SIG-M5 (cell line): ENCODE measurements around the gene TTR.

Experiments used
- DNase-seq: peaks from one replicate; lab custom pipeline; 2025; lab: John Stamatoyannopoulos, UW

The TTR gene

DNA sequence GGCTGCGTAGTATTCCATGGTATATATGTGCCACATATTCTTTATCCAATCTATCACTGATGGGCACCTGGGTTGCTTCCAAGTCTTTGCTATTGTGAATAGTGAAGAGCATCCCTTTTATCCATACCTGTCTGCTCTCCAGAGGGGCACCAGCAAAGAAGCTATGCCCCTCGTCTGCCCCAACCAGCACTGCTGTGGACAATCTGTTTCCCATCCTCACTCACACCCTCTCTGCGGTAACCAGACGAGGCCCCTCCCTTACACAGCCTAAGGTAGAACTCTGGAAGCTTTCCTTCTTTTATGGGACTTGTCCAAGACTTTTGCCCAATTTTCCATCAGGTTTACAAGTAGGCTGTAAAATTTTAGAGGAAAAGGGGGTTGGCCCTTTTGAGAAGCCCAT lies 24.9 kb downstream of the TTR start:
- no peak for DNase-seq

DNA sequence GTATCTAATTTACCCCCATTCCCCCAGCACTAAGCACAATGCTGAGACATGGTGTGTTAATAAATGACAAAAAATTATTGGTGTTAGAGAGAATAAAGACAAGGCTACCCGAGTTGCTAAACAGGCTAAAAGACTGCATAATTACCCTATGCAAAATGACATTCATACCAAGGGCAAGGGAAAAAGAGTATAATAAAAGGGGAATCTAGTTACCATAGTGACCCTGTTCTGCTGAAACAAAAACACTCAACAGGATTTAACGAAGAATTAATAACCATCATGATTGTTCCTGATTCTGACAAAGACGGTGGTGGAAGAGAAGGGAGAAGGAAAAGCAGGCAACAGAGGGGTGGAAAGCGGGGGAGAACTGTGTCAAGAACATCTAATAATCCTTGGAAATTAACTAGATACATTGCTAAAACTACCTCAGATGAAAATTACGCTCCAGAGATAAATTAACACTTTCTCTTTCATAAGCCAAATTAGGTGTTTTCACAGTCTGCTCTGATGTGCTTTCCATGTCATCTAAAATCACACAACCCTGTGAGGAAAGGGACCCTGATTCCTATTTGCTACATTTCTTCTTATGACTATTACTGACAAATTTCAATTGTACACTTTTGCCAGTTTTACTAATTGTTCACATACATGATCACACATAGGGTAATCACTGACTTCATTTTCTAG lies 25.5 kb downstream of the TTR start:
- DNase-seq: no peak

DNA sequence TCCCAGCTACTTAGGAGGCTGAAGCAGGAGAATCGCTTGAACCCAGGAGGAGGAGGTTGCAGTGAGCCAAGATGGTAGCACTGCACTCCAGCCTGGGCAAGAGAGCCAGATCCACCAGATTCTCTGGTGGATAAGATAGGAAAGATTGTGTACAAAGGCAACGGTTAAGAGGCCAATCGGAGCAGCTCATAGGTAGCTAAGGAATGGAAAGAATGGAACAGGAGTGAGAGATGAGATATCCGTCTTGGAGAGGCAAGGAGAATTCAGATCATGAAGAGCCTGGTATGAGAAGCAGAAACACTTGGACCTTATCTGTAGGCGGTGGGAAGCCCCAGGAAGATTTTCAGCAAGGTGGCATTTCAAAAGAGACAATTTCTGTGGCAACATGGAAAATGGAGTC lies 27.1 kb downstream of the TTR start:
- DNase-seq: no peak

DNA sequence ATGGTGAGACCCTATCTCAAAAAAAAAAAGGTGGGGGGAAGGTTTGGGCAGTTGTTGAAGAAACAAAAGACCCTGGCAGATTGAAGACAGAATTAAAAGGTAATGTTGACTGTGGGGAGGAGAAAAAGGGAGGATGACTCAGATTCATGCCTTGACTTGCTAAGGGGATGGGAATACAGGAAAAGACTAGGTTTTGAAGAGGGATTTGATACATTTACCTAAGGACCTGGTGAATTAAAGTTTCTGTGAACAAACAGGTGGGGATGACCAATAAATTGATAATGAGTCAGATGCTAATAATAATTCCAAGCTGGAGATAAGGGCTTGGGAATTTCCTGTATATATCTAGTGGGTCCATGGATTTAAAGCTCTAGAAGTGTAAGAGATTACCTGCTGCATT lies 27.6 kb downstream of the TTR start:
- no peak for DNase-seq

GRCh38 chr18:31624892-31625640 lies 33.4 kb downstream of the TTR start:
- no peak for DNase-seq

GRCh38 chr18:31626409-31626808 lies 34.7 kb downstream of the TTR start:
- no peak for DNase-seq

DNA sequence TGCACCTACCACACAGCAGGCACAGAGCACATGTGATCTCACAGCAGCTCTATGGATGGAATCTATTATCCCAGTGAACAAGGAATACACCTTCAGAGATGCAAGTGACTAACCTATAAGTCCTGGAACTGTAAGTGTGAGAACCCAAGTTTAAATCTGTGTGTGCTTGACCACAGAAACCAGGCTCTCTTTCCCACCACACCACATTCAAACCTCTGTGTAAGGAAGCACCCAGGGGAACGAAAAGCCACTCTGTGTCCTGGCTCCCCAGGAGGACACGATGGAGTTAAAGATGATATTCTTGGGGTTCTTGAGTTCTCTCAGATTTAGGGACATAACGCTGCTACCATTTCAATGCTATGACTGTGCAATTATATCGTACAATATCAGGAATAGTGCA lies 38.9 kb downstream of the TTR start:
- DNase-seq: no peak

- no peak for DNase-seq
Observed at GRCh38 chr18:31631526-31631925, 39.8 kb downstream of the TTR start.

DNA sequence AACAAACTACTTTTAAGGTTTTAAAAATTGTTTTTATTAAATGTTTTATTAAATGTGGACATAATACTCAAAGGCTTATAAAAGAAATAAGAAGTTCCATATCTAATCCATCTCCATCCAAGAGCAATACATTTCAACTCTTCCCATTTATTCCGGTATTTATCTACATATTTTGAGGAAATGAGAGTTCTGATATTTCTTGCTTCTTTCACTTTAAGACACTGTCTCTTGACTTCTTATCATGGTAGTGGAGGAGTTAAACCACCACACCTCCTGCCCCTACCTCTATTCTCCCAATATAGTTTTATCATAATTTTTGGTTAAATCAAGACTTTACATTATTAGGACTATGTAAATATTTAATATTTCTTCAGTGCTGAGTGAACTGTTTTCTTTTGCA lies 40.7 kb downstream of the TTR start:
- DNase-seq: no peak

- DNase-seq: no peak
Observed at GRCh38 chr18:31633392-31634330, 42.0 kb downstream of the TTR start.

GRCh38 chr18:31634331-31634713 lies 42.6 kb downstream of the TTR start:
- no peak for DNase-seq

GRCh38 chr18:31636387-31636786 lies 44.7 kb downstream of the TTR start:
- DNase-seq: no peak

GRCh38 chr18:31637445-31637844 lies 45.8 kb downstream of the TTR start:
- no peak for DNase-seq

GRCh38 chr18:31643003-31643402 lies 51.3 kb downstream of the TTR start:
- no peak for DNase-seq

- no peak for DNase-seq
Observed at GRCh38 chr18:31645411-31645810, 53.7 kb downstream of the TTR start.

GRCh38 chr18:31646332-31647126 lies 54.9 kb downstream of the TTR start:
- no peak for DNase-seq

- DNase-seq: no peak
Observed at GRCh38 chr18:31647127-31647753, 55.6 kb downstream of the TTR start.
